Activated CD4-positive, alpha-beta T cell treated with anti-CD3 and anti-CD28 coated beads, Interleukin-10, Interleukin-2, amounts not matched to agents 100 ng/mL and 50 ng/mL, durations not matched to agents 16 hours and 8 hours (primary cell): Measurements from ENCODE around the gene DSG4.

Experiments
- DNase-seq: peaks from one replicate; pipeline ENCODE4 v3.0.0-alpha.2; 2020

DSG4 gene

GRCh38 chr18:31410716-31411483, 34.3 kb downstream of the DSG4 start:
- DNase-seq, result no peak

GRCh38 chr18:31413137-31413536, 36.6 kb downstream of the DSG4 start:
- DNase-seq, result no peak

GRCh38 chr18:31417850-31418249, 41.3 kb downstream of the DSG4 start:
- DNase-seq, result no peak

- DNase-seq, result no peak
These were observed 42.9 kb downstream of the DSG4 start for GRCh38 chr18:31419457-31419932.

- no peak for DNase-seq
These were observed 43.5 kb downstream of the DSG4 start for GRCh38 chr18:31420032-31420431.

- no peak for DNase-seq
These were observed 43.9 kb downstream of the DSG4 start for GRCh38 chr18:31420524-31420923.

- no peak for DNase-seq
These were observed 47.9 kb downstream of the DSG4 start for GRCh38 chr18:31424383-31424988.

GRCh38 chr18:31426021-31426420, 49.4 kb downstream of the DSG4 start:
- no peak for DNase-seq

- DNase-seq, result no peak
These were observed 50.4 kb downstream of the DSG4 start for GRCh38 chr18:31426871-31427406.

GRCh38 chr18:31428211-31428610, 51.6 kb downstream of the DSG4 start:
- no peak for DNase-seq

GRCh38 chr18:31429623-31430022, 53.0 kb downstream of the DSG4 start:
- DNase-seq, result no peak

- DNase-seq, result no peak
These were observed 53.5 kb downstream of the DSG4 start for GRCh38 chr18:31430072-31430471.

GRCh38 chr18:31430554-31430953, 54.0 kb downstream of the DSG4 start:
- DNase-seq, result no peak

GRCh38 chr18:31432316-31432715, 55.7 kb downstream of the DSG4 start:
- DNase-seq, result no peak

GRCh38 chr18:31436825-31437224, 60.2 kb downstream of the DSG4 start:
- DNase-seq, result no peak

- DNase-seq, result peak; percentile 5
These were observed 61.8 kb downstream of the DSG4 start for GRCh38 chr18:31438402-31438801.

GRCh38 chr18:31439807-31440325, 63.3 kb downstream of the DSG4 start:
- no peak for DNase-seq

GRCh38 chr18:31440787-31441186, 64.2 kb downstream of the DSG4 start:
- no peak for DNase-seq

GRCh38 chr18:31441493-31441892, 64.9 kb downstream of the DSG4 start:
- no peak for DNase-seq

GRCh38 chr18:31444142-31444541, 67.6 kb downstream of the DSG4 start:
- DNase-seq, result no peak

GRCh38 chr18:31445908-31446307, 69.3 kb downstream of the DSG4 start:
- DNase-seq, result no peak

GRCh38 chr18:31446854-31447253, 70.3 kb downstream of the DSG4 start:
- DNase-seq, result no peak

GRCh38 chr18:31447530-31448191, 71.1 kb downstream of the DSG4 start, which contains the start of gene DSG3:
DSG3 (plus strand) TSS chr18:31447741; CDS start chr18:31447878, 137 bp downstream.
- DNase-seq, result no peak
